HUES6 (cell line): ENCODE measurements around the gene SLC22A23.

Experiments used
- H3K27ac ChIP-seq: 2 replicates; pipeline ENCODE4 v1.7.0; 2013; ENCODE audit warnings: low read depth, mild to moderate bottlenecking, low read length, inconsistent platforms
- H3K27me3 ChIP-seq: 2 replicates; pipeline ENCODE4 v1.6.1; 2013; ENCODE audit warnings: low read length; ENCODE audit not compliant: control insufficient read depth, insufficient read depth
- H3K36me3 ChIP-seq: 2 replicates; pipeline ENCODE4 v1.6.1; 2013; ENCODE audit warnings: low read length; ENCODE audit not compliant: control insufficient read depth, insufficient read depth
- H3K4me1 ChIP-seq: 2 replicates; pipeline ENCODE4 v1.6.1; 2013; ENCODE audit warnings: low read length; ENCODE audit not compliant: control insufficient read depth, insufficient read depth
- H3K4me3 ChIP-seq: 2 replicates; pipeline ENCODE4 v1.5.1; 2013; ENCODE audit warnings: low read depth, low read length
- H3K9ac ChIP-seq: one replicate; pipeline ENCODE4 v1.6.1; 2013; ENCODE audit warnings: mild to moderate bottlenecking, low read length
- H3K9me3 ChIP-seq: 2 replicates; pipeline ENCODE4 v1.6.1; 2013; ENCODE audit warnings: low read depth, low read length; ENCODE audit not compliant: control insufficient read depth, insufficient read depth

SLC22A23 gene

GRCh38 chr6:3398755-3399696, 57.8 kb downstream of the SLC22A23 start:
- no peaks in the 10 kb centered on the region for H3K36me3 ChIP-seq
- no peak overlapping the region for H3K4me3 ChIP-seq
- no peaks in the 10 kb centered on the region for H3K27me3 ChIP-seq
- H3K9me3 ChIP-seq: no peaks in the 10 kb centered on the region
- H3K9ac ChIP-seq: no peak overlapping the region
- no peak overlapping the region for H3K27ac ChIP-seq
- H3K4me1 ChIP-seq: peaks cover 18% of the 10 kb centered on the region

- H3K4me3 ChIP-seq: no peak overlapping the region
- H3K27me3 ChIP-seq: no peaks in the 10 kb centered on the region
- H3K36me3 ChIP-seq: no peaks in the 10 kb centered on the region
- no peak overlapping the region for H3K27ac ChIP-seq
- peaks cover 14% of the 10 kb centered on the region for H3K4me1 ChIP-seq
- no peaks in the 10 kb centered on the region for H3K9me3 ChIP-seq
- no peak overlapping the region for H3K9ac ChIP-seq
Observed at GRCh38 chr6:3398165-3398562, 58.7 kb downstream of the SLC22A23 start.

- no peak overlapping the region for H3K9ac ChIP-seq
- peaks cover 7% of the 10 kb centered on the region; the same call in 1 of the 2 replicates for H3K4me1 ChIP-seq
- no peaks in the 10 kb centered on the region for H3K36me3 ChIP-seq
- H3K27me3 ChIP-seq: no peaks in the 10 kb centered on the region
- H3K4me3 ChIP-seq: no peak overlapping the region
- H3K9me3 ChIP-seq: no peaks in the 10 kb centered on the region
- no peak overlapping the region for H3K27ac ChIP-seq
Observed at GRCh38 chr6:3397229-3398164, 59.4 kb downstream of the SLC22A23 start.

- Histone ChIP-seq H3K27ac (no peak overlapping the region), H3K36me3 (no peaks in the 10 kb centered on the region), H3K4me1 (peaks cover 5% of the 10 kb centered on the region; the same call in 1 of the 2 replicates), H3K9ac (no peak overlapping the region), H3K9me3 (no peaks in the 10 kb centered on the region), H3K4me3 (no peak overlapping the region), H3K27me3 (no peaks in the 10 kb centered on the region)
Observed at GRCh38 chr6:3396503-3397180, 60.2 kb downstream of the SLC22A23 start.

- H3K9ac ChIP-seq: no peak overlapping the region
Observed at GRCh38 chr6:3394671-3395070, 62.2 kb downstream of the SLC22A23 start.

GRCh38 chr6:3393836-3394202, 63.0 kb downstream of the SLC22A23 start:
- H3K9ac ChIP-seq: no peak overlapping the region
- no peaks in the 10 kb centered on the region for H3K9me3 ChIP-seq
- H3K4me3 ChIP-seq: no peak overlapping the region
- H3K27ac ChIP-seq: no peak overlapping the region
- H3K36me3 ChIP-seq: no peaks in the 10 kb centered on the region
- no peaks in the 10 kb centered on the region for H3K27me3 ChIP-seq
- peaks cover 5% of the 10 kb centered on the region; the same call in 1 of the 2 replicates for H3K4me1 ChIP-seq

More at GRCh38 chr6:3394671-3395070, 62.2 kb downstream of the SLC22A23 start:
- Histone ChIP-seq H3K27ac (no peak overlapping the region), H3K27me3 (no peaks in the 10 kb centered on the region), H3K36me3 (no peaks in the 10 kb centered on the region), H3K9me3 (no peaks in the 10 kb centered on the region), H3K4me3 (no peak overlapping the region), H3K4me1 (peaks cover 5% of the 10 kb centered on the region; the same call in 1 of the 2 replicates)

GRCh38 chr6:3392930-3393835, 63.7 kb downstream of the SLC22A23 start:
- Histone ChIP-seq H3K36me3 (no peaks in the 10 kb centered on the region), H3K27ac (no peak overlapping the region), H3K9me3 (no peaks in the 10 kb centered on the region), H3K9ac (no peak overlapping the region), H3K4me1 (peaks cover 5% of the 10 kb centered on the region; the same call in 1 of the 2 replicates), H3K27me3 (no peaks in the 10 kb centered on the region), H3K4me3 (no peak overlapping the region)

- Histone ChIP-seq H3K36me3 (0 out of 2 replicates have a peak, but pooled peaks cover 4% of the 10 kb centered on the region), H3K27me3 (no peaks in the 10 kb centered on the region), H3K9me3 (no peaks in the 10 kb centered on the region), H3K27ac (no peak overlapping the region), H3K4me1 (peaks cover 5% of the 10 kb centered on the region; the same call in 1 of the 2 replicates), H3K9ac (no peak overlapping the region), H3K4me3 (no peak overlapping the region)
Observed at GRCh38 chr6:3391902-3392458, 64.9 kb downstream of the SLC22A23 start.

GRCh38 chr6:3390698-3391097, 66.2 kb downstream of the SLC22A23 start:
- H3K27ac ChIP-seq: no peak overlapping the region
- no peaks in the 10 kb centered on the region for H3K27me3 ChIP-seq
- H3K4me1 ChIP-seq: peaks cover 10% of the 10 kb centered on the region; the same call in 1 of the 2 replicates
- 0 out of 2 replicates have a peak, but pooled peaks cover 4% of the 10 kb centered on the region for H3K36me3 ChIP-seq
- no peak overlapping the region for H3K4me3 ChIP-seq
- no peaks in the 10 kb centered on the region for H3K9me3 ChIP-seq
- no peak overlapping the region for H3K9ac ChIP-seq
